Epithelial cell of prostate (primary cell): Measurements from ENCODE around the gene DPM1.

Experiments
- DNase-seq: peaks from one replicate; pipeline ENCODE4 v3.0.0-alpha.2; 2011; ENCODE audit warnings: low read depth, low spot score
- H3K27ac ChIP-seq: fragments of 450-650 bp; 2 replicates; pipeline ENCODE4 v1.5.1; 2017; ENCODE audit warnings: mild to moderate bottlenecking

Gene DPM1

DNA sequence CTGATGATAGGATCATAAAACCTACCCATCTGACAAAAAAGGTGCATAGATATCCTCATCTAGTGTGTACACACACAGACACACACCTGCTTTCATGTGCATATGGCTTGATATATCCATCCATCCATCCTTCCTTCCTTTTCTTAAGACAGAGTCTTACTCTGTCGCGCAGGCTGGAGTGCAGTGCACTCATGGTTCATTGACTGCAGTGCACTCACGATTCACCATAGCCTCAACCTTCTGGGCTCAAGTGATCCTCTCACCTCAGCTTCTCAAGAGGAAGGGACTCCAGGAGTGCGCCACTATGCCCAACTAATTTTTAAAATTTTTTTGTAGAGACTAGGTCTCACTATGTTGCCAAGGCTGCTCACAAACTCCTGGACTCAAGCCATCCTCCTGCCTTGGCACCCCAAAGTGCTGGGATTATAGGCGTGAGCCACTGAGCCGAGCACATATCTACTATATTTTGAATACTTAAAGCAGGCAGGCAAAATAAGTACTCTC lies 54.2 kb downstream of the DPM1 start:
- no peak overlapping the region for H3K27ac ChIP-seq
- no peak for DNase-seq

DNA sequence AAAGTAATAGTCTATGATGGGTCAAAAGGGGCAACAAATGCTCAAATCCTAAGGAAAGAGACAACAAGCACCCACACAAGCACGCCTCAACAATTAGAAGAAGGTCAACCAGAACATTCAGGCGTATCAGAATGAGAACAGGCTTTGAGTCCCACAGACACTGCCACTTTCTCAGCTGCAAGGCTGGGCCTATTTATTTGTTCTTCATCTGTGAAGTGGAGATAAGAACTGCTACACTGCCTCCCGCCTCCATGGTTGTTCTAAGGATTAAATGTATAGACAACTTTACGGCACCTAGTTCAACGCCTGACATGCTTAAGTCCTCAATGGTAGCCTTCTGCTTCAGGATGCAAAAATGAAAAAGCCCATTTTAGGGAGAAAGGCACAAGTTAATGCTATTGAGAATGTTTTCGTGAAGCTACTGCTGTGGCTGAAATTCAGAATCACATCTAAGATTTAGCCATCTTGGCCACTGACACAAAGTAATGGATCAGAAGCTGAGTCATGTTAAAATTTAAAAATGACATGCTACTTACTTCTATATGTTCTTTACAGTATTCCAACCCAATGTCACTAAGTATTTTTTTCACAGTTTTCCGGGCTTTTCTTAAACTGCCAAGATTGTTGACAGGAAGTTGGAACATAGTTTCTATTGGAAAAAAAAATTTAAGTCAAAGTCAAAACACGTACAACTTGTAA lies 54.8 kb downstream of the DPM1 start:
- no peak overlapping the region for H3K27ac ChIP-seq
- DNase-seq, result no peak

DNA sequence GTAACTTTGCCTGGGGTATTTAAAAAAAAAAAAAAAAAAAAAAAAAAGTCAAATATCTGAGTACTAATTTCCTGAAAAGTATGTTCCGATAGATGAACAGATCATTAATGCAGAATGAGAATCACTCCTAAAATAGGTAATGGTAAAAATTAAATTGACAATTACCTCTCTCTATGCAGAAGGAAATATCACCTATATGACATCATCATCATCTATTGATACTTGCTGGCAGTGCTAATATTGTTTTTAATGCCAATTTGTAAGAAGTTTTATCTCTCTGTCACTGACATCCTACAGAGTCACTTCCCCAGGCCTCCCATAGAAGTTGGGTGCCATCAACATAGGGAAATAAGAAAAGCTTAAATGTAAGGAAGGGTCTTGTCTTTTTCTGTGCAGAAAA lies 57.0 kb downstream of the DPM1 start:
- no peak overlapping the region for H3K27ac ChIP-seq
- no peak for DNase-seq

DNA sequence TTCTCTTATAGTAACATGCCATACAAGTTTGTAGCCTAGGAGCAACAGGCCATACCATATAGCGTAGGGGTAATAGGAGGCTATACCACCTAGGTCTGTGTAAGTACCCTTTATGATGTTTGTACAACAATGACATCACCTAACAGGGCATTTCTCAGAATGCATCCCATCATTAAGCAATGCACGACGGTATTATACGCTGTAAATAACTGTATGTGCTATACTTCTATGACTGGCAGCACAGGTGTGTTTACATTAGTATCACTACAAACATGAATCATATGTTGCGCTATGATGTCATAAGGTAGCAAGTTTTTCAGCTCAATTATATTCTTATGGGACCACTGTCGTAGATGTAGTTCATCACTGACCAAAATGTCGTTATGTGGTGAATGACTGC lies 58.1 kb downstream of the DPM1 start:
- no peak overlapping the region for H3K27ac ChIP-seq
- no peak for DNase-seq

DNA sequence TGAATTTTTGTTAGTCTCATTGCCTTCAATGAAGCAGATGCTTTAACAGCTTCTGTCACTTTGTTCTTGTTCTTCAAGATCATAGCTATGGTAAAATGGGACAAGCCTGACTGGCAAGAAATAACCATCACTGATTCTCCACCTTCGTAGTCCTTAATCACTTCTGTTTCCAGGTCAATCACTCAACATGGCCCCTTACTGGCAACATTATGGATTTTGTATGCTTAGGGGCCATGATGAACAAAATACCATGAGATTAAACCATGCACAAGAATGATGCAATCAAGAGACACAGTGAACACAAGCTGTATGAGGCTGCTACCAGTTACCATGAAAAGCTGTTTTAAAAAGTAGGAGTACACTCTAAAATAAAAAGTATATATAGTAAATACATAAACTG lies 59.9 kb downstream of the DPM1 start:
- DNase-seq, result no peak
- H3K27ac ChIP-seq, result peak overlapping the region; percentile 35

DNA sequence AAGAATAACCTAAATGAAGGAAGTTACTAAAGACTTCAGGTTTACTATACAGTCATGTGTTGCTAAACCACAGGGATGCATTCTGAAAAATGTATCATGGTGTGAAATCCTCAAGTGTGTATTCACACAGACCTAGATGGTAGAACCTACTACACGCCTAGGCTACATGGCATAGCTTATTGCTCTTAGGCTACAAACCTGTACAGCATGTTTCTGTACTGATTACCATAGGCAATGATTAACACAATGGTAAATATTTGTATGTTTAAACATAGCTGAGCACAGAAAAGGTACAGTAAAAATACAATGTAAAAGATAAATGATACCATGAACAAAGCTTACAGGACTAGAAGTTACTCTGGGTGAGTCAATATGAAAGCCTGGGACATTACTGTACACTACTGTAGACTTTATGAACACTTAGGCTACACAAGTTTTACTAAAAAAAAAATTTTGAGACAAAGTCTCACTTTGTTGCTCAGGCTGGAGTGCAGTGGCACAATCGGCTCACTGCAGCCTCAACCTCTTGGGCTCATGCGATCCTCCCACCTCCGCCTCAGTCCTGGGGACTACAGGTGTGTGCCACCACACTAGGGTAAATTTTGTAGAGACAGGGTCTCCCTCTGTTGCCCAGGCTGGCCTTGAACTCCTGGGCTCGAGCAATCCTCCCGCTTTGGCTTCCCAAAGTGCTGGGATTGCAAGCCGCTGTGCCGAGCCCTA lies 63.1 kb downstream of the DPM1 start:
- no peak for DNase-seq
- H3K27ac ChIP-seq, result no peak overlapping the region

DNA sequence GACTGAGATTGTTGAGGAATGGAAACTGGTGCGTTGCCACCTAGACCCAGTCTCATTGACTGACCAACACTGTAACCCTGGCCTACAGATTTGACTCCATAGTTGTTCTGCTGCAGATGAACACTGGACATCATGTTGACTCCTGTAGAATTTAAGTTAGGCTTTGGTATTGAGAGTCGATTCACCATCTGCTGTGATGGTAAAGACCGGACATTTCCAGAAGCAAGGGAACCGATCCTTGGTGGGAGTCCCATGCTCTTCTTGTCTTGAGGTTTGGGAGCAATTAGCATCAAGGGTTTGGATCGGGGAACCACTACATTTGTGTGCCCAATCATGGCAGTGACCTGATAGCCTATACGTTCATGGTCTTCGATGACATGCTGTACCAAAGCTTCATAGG lies 64.7 kb downstream of the DPM1 start:
- no peak for DNase-seq
- no peak overlapping the region for H3K27ac ChIP-seq

DNA sequence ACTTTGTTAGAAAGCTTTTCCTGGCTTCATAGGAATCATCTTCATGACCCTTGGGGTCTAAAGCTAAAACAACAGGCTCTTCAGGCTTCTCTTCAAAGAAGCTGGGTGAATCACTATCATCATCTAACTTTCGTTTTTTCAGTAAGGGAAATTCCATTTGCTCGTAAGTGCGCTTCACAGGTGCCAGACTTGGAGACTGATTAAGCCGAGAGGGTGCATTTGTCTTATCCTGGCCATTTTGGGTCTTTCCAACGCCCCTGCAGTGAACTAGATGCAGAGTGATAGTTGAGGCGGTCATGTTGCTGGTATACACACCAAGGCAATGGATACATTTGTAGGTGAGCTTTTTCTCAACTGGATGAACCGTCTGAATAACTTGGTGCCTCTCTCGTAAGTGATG lies 65.9 kb downstream of the DPM1 start:
- H3K27ac ChIP-seq, result no peak overlapping the region
- no peak for DNase-seq

DNA sequence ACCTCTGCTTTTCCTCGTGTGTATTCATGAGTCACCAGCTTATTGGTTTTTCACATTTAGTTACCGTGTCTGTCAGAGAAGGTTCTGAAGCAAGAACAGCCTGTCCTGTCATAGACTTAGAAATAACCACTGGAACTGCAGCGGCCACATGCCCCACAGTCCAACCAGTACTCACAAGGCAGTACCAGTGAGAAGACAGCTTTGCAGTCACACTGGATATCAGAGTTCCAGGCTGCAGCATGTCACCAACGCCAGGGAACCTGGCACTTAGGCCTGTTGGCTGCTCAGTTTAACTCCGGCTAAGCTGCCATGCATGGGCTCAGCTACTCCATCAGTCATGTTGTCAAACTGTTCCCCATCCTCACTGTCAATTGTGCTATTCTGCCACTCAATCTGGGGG lies 67.2 kb downstream of the DPM1 start:
- no peak for DNase-seq
- H3K27ac ChIP-seq, result no peak overlapping the region

DNA sequence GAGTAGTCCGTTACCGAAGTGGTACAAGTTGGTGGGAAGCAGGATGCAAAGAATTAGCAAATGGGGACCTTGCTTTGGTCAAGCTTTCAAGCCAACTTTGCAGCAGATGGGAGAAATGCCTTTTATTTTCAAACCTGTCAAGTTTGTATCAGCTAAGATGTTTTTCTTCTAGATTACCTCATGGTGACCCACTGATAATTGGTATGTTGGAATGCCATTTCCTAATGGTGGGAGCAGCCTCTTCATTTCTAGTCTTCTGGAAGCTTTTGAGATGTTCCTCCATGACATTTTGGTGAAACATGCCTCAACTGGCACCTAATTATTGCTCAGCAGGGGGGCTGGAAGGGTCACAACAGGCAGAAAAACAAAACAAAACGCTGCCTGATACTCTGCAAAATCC lies 70.8 kb downstream of the DPM1 start:
- no peak overlapping the region for H3K27ac ChIP-seq
- no peak for DNase-seq

DNA sequence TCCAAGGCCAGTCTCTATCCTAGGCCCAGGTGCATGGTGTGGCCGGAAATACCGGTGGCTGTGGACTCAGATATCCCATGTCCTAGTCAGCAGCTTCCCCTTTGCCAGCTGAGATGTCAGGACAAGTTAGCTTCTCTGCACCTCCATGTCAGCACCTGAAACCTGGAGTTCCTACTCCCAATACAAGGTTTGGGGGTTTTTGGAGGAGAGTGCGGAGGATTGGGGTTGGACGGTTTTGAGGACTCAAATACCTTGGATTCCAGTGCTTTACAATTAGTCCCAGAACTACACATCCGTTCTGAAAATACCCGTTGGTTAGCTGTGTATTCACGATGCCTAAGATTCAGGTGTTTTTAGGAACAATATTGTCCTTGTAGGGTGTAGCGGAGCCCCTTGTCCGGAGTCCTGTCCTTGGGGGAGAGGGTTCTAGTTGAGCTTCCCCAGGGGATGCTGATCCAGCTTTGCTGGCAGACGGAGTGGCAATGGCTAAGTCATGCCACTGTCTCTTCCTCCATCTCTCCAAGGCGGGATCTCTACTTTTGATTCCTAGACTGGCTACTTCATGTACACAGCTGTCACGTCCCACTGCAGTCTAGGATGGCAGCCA lies 72.0 kb downstream of the DPM1 start:
- DNase-seq, result no peak
- no peak overlapping the region for H3K27ac ChIP-seq

DNA sequence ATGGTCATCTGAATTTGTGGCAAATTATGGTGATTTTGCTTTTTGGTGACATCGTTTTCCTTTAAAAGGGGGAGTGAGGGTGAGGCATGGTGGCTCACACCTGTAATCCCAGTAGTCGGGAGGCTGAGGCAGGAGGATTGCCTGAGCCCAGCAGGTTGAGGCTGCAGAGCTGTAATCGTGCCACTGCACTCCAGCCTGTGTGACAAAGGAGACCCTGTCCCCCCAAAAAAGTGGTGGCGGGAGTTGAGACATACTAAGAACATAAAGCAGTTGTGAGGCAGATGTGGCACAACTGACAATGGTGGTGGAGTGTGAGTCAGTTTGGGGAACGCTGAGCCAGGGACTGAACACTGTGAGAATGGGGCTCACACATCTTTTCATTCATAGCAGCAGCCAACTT lies 72.6 kb downstream of the DPM1 start:
- DNase-seq, result no peak
- no peak overlapping the region for H3K27ac ChIP-seq

DNA sequence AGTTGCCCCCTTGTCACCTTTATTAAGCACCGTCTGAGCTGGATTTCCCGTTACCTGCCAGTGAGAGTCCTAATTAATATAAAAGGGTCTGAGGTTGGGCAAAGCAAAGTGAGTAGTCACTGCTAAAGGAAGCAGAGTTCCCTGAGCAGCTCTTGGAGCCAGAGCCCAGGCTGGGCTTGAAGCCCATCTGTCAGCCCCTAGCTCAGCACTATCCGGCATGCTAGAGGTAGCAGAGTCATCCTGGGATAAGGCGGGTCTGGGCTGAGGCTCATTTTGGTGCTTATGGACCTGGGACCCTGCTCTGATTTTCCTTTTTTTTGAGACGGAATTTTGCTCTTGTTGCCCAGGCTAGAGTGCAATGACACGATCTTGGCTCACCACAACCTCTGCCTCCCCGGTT lies 73.3 kb downstream of the DPM1 start:
- no peak overlapping the region for H3K27ac ChIP-seq
- no peak for DNase-seq
